Aorta (tissue), 5 donors: ENCODE data around the gene ABCA7. TPM values are rescaled to one million over a fixed set of nuclear protein-coding genes. Genes with fewer than 3 reads are reported as not detected.
"Not testable (repeated sequence)": the region's sequence is repeated elsewhere in the genome, so short reads cannot be mapped to it uniquely, and the experiment has no call there.

ENCODE experiments used
- ATAC-seq: fragments of 200-7000 bp; cut with Tn5 transposase; one replicate; pipeline ENCODE4 v1.9.1; 2022; ENCODE audit warnings: moderate library complexity; ENCODE audit not compliant: low FRiP score
- DNase-seq, 2 donors: peaks; one replicate each; pipeline ENCODE4 v3.0.0-alpha.2; 2020
- H3K27ac ChIP-seq, 2 donors: one replicate each; pipeline ENCODE4 v1.5.1; 2013; ENCODE audit warnings: low read length in 2 of 2, mild to moderate bottlenecking in 2 of 2, moderate library complexity in 2 of 2, control low read depth in 1 of 2, inconsistent platforms in 1 of 2, low read depth in 1 of 2
- H3K27me3 ChIP-seq, 2 donors: one replicate each; pipeline ENCODE4 v1.6.1; 2013; ENCODE audit warnings: control low read depth in 1 of 2, low read length in 1 of 2, mild to moderate bottlenecking in 1 of 2, moderate library complexity in 1 of 2; ENCODE audit not compliant: insufficient read depth in 2 of 2, control insufficient read depth in 1 of 2
- H3K36me3 ChIP-seq, 2 donors: one replicate each; pipeline ENCODE4 v1.6.1; 2013; ENCODE audit warnings: control low read depth in 1 of 2, low read length in 1 of 2, mild to moderate bottlenecking in 1 of 2; ENCODE audit not compliant: insufficient read depth in 2 of 2, control insufficient read depth in 1 of 2
- H3K4me1 ChIP-seq, 2 donors: one replicate each; pipeline ENCODE4 v1.6.1; 2013; ENCODE audit warnings: low read length in 2 of 2, control low read depth in 1 of 2, mild to moderate bottlenecking in 1 of 2, moderate library complexity in 1 of 2; ENCODE audit not compliant: insufficient read depth in 2 of 2, control insufficient read depth in 1 of 2
- H3K4me3 ChIP-seq, 2 donors: one replicate each; pipeline ENCODE4 v1.5.1; 2013; ENCODE audit warnings: low read length in 2 of 2, control low read depth in 1 of 2, mild to moderate bottlenecking in 1 of 2
- H3K9me3 ChIP-seq: one replicate; pipeline ENCODE4 v1.6.1; 2013; ENCODE audit warnings: mild to moderate bottlenecking, low read length; ENCODE audit not compliant: control insufficient read depth
- WGBS, 2 donors: extraction: QIAGEN DNeasy Blood & Tissue Kit; methylation state at CpG; one replicate each; pipeline ENCODE4 v1.1.7; 2013; 5-methylcytosine and 5-hydroxymethylcytosine counted together
- intact Hi-C, 2 donors: fragments of 100-400 bp; cut with DNase I; formaldehyde crosslinking; loops; one replicate each; pipeline versions ENCODE4 v1.14.2 to v1.15.0; 2022
- polyA plus RNA-seq, 2 donors: library from polyadenylated mRNA; stranded (reverse); fragments of 200-250 nt; gene quantifications; one replicate each; pipeline ENCODE4 v1.2.3, GENCODE V29; 2013
- total RNA-seq, 2 donors: library from RNA; stranded (reverse); fragmentation: NEBNext Ultra II Directional; extraction: Animal tissue kit (Norgen Biotek cat#: 25700); gene quantifications; one replicate each; pipeline ENCODE4 v1.2.1, GENCODE V29; 2021
- donor health status: healthy with polysubstance abuse.
- donor health status: Bipolar disorder and iron deficiency.
- donor health status: DM: no; HTN: no; CAD: no.
- donor health status: DM: no; HTN: no; CAD: no.
- donor health status: DM: yes; HTN: yes; CAD: no.

The ABCA7 gene
- total and polyA plus RNA-seq, 4 donors: 1.9 to 20.6 (median 8.5) TPM

- Histone ChIP-seq H3K9me3 (no peaks in the 10 kb centered on the region), H3K4me1 (no peaks in the 10 kb centered on the region), H3K27me3 (no peaks in the 10 kb centered on the region), H3K27ac (no peak overlapping the region), H3K36me3 (peaks cover 0 to 1% of the 10 kb centered on the region in 2 donors), H3K4me3 (no peak overlapping the region)
- DNase-seq: no peak
- no peak for ATAC-seq
- intact Hi-C loops: loop anchor here (5.0 kb wide), 2 partner anchors 61 to 81 kb away; partner anchors contain the start of gene SBNO2 (in 1 of the 2)
- 71 to 78% methylated on average over 18 of the region's 18 CpGs for WGBS, 2 donors
Observed at GRCh38 chr19:1111641-1112267, 71.8 kb downstream of the ABCA7 start.

- Histone ChIP-seq H3K4me3 (no peak overlapping the region), H3K27me3 (no peaks in the 10 kb centered on the region), H3K27ac (no peak overlapping the region), H3K36me3 (peaks cover 0 to 4% of the 10 kb centered on the region in 2 donors), H3K9me3 (no peaks in the 10 kb centered on the region), H3K4me1 (no peaks in the 10 kb centered on the region)
- intact Hi-C loops: loop anchor here (5.0 kb wide), 2 partner anchors 60 to 80 kb away; partner anchors contain the start of gene SBNO2 (in 1 of the 2)
- DNase-seq: no peak
- ATAC-seq: peak; percentile 40
- WGBS, 2 donors: 69 to 72% methylated on average over 65 to 71 of the region's 71 CpGs
Observed at GRCh38 chr19:1112268-1113029, 72.5 kb downstream of the ABCA7 start.

GRCh38 chr19:1113030-1113985, 73.4 kb downstream of the ABCA7 start:
- 18 to 21% methylated on average over 42 to 44 of the region's 44 CpGs for WGBS, 2 donors
- Histone ChIP-seq H3K9me3 (no peaks in the 10 kb centered on the region), H3K27me3 (no peaks in the 10 kb centered on the region), H3K4me3 (no peak overlapping the region), H3K27ac (peak overlapping the region in 1 of 2 donors; percentile 13), H3K4me1 (no peaks in the 10 kb centered on the region), H3K36me3 (peaks cover 0 to 6% of the 10 kb centered on the region in 2 donors)
- intact Hi-C loops: loop anchor here (5.0 kb wide), 2 partner anchors 59 to 79 kb away; partner anchors contain the start of gene SBNO2 (in 1 of the 2)
- DNase-seq (peak; percentile 97 to 99), ATAC-seq (peak; percentile 93)

GRCh38 chr19:1113986-1114483, 74.1 kb downstream of the ABCA7 start:
- Histone ChIP-seq H3K36me3 (peaks cover 0 to 6% of the 10 kb centered on the region in 2 donors), H3K27me3 (no peaks in the 10 kb centered on the region), H3K4me3 (no peak overlapping the region), H3K27ac (peak overlapping the region in 1 of 2 donors; percentile 13), H3K4me1 (no peaks in the 10 kb centered on the region), H3K9me3 (no peaks in the 10 kb centered on the region)
- DNase-seq: no peak
- WGBS, 2 donors: 91% methylated on average over 25 of the region's 25 CpGs
- ATAC-seq: no peak
- intact Hi-C loops: loop anchor here (5.0 kb wide), 2 partner anchors 58 to 78 kb away; partner anchors contain the start of gene SBNO2 (in 1 of the 2)

GRCh38 chr19:1114728-1115127, 74.8 kb downstream of the ABCA7 start:
- WGBS, 2 donors: 94% methylated on average over 9 of the region's 9 CpGs
- not testable (repeated sequence) for H3K9me3 ChIP-seq, H3K27me3 ChIP-seq, H3K4me3 ChIP-seq, ATAC-seq, DNase-seq, H3K27ac ChIP-seq, H3K4me1 ChIP-seq, H3K36me3 ChIP-seq
- intact Hi-C loops: loop anchor here (5.0 kb wide), 2 partner anchors 58 to 78 kb away; partner anchors contain the start of gene SBNO2 (in 1 of the 2)

Other genes starting within 250 kb of the ABCA7 start
- 100 to 1,000 TPM; 192 to 218 TPM for gene PTBP1, start 242.7 kb upstream of the ABCA7 start, total RNA-seq
- 10 to 100 TPM; 46.7 to 90.4 TPM for gene PTBP1, start 242.7 kb upstream of the ABCA7 start, polyA plus RNA-seq
- gene PLPPR3, start 218.2 kb upstream of the ABCA7 start, total RNA-seq: not detected
- not detected for gene PLPPR3, start 218.2 kb upstream of the ABCA7 start, polyA plus RNA-seq
- gene AZU1, start 212.3 kb upstream of the ABCA7 start, total RNA-seq: under 1 TPM in 1 of 2 donors, not detected in 1; 0.72 TPM
- under 1 TPM in 1 of 2 donors, not detected in 1; 0.49 TPM for gene AZU1, start 212.3 kb upstream of the ABCA7 start, polyA plus RNA-seq
- gene PRTN3, start 199.1 kb upstream of the ABCA7 start, total RNA-seq: not detected
- not detected for gene PRTN3, start 199.1 kb upstream of the ABCA7 start, polyA plus RNA-seq
- gene ELANE, start 187.8 kb upstream of the ABCA7 start, total RNA-seq: 1 to 10 TPM in 1 of 2 donors, not detected in 1; 2.0 TPM
- not detected for gene ELANE, start 187.8 kb upstream of the ABCA7 start, polyA plus RNA-seq
- 100 to 1,000 TPM; 104 to 354 TPM for gene CFD, start 180.4 kb upstream of the ABCA7 start, total RNA-seq
- gene CFD, start 180.4 kb upstream of the ABCA7 start, polyA plus RNA-seq: 10 to 100 TPM in 1 of 2 donors, 1 to 10 TPM in 1; 3.3 to 23.9 TPM
- gene MED16, start 146.9 kb upstream of the ABCA7 start, total RNA-seq: 10 to 100 TPM; 31.5 to 36.5 TPM
- gene MED16, start 146.9 kb upstream of the ABCA7 start, polyA plus RNA-seq: 100 to 1,000 TPM in 1 of 2 donors, 10 to 100 TPM in 1; 22.9 to 165 TPM
- not detected for gene RNU6-9, start 146.6 kb upstream of the ABCA7 start, total RNA-seq
- gene RNU6-9, start 146.6 kb upstream of the ABCA7 start, polyA plus RNA-seq: not detected
- 10 to 100 TPM; 41.6 to 43.8 TPM for gene R3HDM4, start 126.9 kb upstream of the ABCA7 start, total RNA-seq
- 10 to 100 TPM; 19.7 to 36.2 TPM for gene R3HDM4, start 126.9 kb upstream of the ABCA7 start, polyA plus RNA-seq
- not detected for gene KISS1R, start 122.8 kb upstream of the ABCA7 start, total RNA-seq
- not detected for gene KISS1R, start 122.8 kb upstream of the ABCA7 start, polyA plus RNA-seq
- gene ARID3A, start 114.1 kb upstream of the ABCA7 start, total RNA-seq: 10 to 100 TPM in 1 of 2 donors, 1 to 10 TPM in 1; 9.3 to 13.8 TPM
- 1 to 10 TPM in 1 of 2 donors, under 1 TPM in 1; 0.97 to 1.3 TPM for gene ARID3A, start 114.1 kb upstream of the ABCA7 start, polyA plus RNA-seq
- gene WDR18, start 55.8 kb upstream of the ABCA7 start, total RNA-seq: 10 to 100 TPM; 15.5 to 16.1 TPM
- gene WDR18, start 55.8 kb upstream of the ABCA7 start, polyA plus RNA-seq: 10 to 100 TPM; 20.9 to 68.8 TPM
- gene GRIN3B, start 39.7 kb upstream of the ABCA7 start, total RNA-seq: 1 to 10 TPM in 1 of 2 donors, under 1 TPM in 1; 0.10 to 1.3 TPM
- gene GRIN3B, start 39.7 kb upstream of the ABCA7 start, polyA plus RNA-seq: not detected
- gene TMEM259, start 19.0 kb upstream of the ABCA7 start, total RNA-seq: 100 to 1,000 TPM; 118 to 142 TPM
- gene TMEM259, start 19.0 kb upstream of the ABCA7 start, polyA plus RNA-seq: 100 to 1,000 TPM in 1 of 2 donors, 10 to 100 TPM in 1; 50.1 to 434 TPM
- not detected for gene RNU6-2, start 18.6 kb upstream of the ABCA7 start, total RNA-seq
- not detected for gene RNU6-2, start 18.6 kb upstream of the ABCA7 start, polyA plus RNA-seq
- 100 to 1,000 TPM; 142 to 185 TPM for gene CNN2, start 13.5 kb upstream of the ABCA7 start, total RNA-seq
- gene CNN2, start 13.5 kb upstream of the ABCA7 start, polyA plus RNA-seq: 100 to 1,000 TPM in 1 of 2 donors, 10 to 100 TPM in 1; 53.2 to 141 TPM
- gene ARHGAP45, start 27.1 kb downstream of the ABCA7 start, total RNA-seq: 10 to 100 TPM; 15.3 to 38.6 TPM
- gene ARHGAP45, start 27.1 kb downstream of the ABCA7 start, polyA plus RNA-seq: 10 to 100 TPM in 1 of 2 donors, 1 to 10 TPM in 1; 7.4 to 21.8 TPM
- gene POLR2E, start 55.3 kb downstream of the ABCA7 start, total RNA-seq: 10 to 100 TPM; 83.5 to 95.6 TPM
- 100 to 1,000 TPM in 1 of 2 donors, 10 to 100 TPM in 1; 91.5 to 116 TPM for gene POLR2E, start 55.3 kb downstream of the ABCA7 start, polyA plus RNA-seq
- 100 to 1,000 TPM; 165 to 236 TPM for gene GPX4, start 63.9 kb downstream of the ABCA7 start, total RNA-seq
- 100 to 1,000 TPM; 696 to 786 TPM for gene GPX4, start 63.9 kb downstream of the ABCA7 start, polyA plus RNA-seq
- gene SBNO2, start 134.2 kb downstream of the ABCA7 start, total RNA-seq: 100 to 1,000 TPM in 1 of 2 donors, 10 to 100 TPM in 1; 97.2 to 165 TPM
- 10 to 100 TPM; 11.0 to 53.3 TPM for gene SBNO2, start 134.2 kb downstream of the ABCA7 start, polyA plus RNA-seq
- 10 to 100 TPM; 39.4 to 59.5 TPM for gene STK11, start 165.7 kb downstream of the ABCA7 start, total RNA-seq
- gene STK11, start 165.7 kb downstream of the ABCA7 start, polyA plus RNA-seq: 10 to 100 TPM; 30.1 to 58.9 TPM
- gene CBARP, start 197.9 kb downstream of the ABCA7 start, total RNA-seq: 1 to 10 TPM; 3.0 to 3.7 TPM
- 1 to 10 TPM in 1 of 2 donors, under 1 TPM in 1; 0.88 to 1.1 TPM for gene CBARP, start 197.9 kb downstream of the ABCA7 start, polyA plus RNA-seq
- gene ATP5F1D, start 201.6 kb downstream of the ABCA7 start, total RNA-seq: 100 to 1,000 TPM in 1 of 2 donors, 10 to 100 TPM in 1; 92.8 to 102 TPM
- gene ATP5F1D, start 201.6 kb downstream of the ABCA7 start, polyA plus RNA-seq: 100 to 1,000 TPM; 131 to 164 TPM
- gene MIDN, start 208.5 kb downstream of the ABCA7 start, total RNA-seq: 100 to 1,000 TPM; 112 to 121 TPM
- 10 to 100 TPM; 11.8 to 27.4 TPM for gene MIDN, start 208.5 kb downstream of the ABCA7 start, polyA plus RNA-seq
- 100 to 1,000 TPM; 391 to 397 TPM for gene CIRBP, start 229.2 kb downstream of the ABCA7 start, total RNA-seq
- 1,000 to 10,000 TPM in 1 of 2 donors, 100 to 1,000 TPM in 1; 252 to 1,634 TPM for gene CIRBP, start 229.2 kb downstream of the ABCA7 start, polyA plus RNA-seq
- 10 to 100 TPM; 21.9 to 23.3 TPM for gene FAM174C, start 235.4 kb downstream of the ABCA7 start, total RNA-seq
- gene FAM174C, start 235.4 kb downstream of the ABCA7 start, polyA plus RNA-seq: 10 to 100 TPM; 43.8 to 68.8 TPM
- not detected for gene EFNA2, start 245.8 kb downstream of the ABCA7 start, total RNA-seq
- 1 to 10 TPM in 1 of 2 donors, not detected in 1; 2.8 TPM for gene EFNA2, start 245.8 kb downstream of the ABCA7 start, polyA plus RNA-seq